NCI-H187 (cell line): ENCODE results near the gene ATXN7.

ENCODE experiments used
- DNase-seq, 2 experiments: peaks; one replicate each; lab custom pipeline; 2025; lab: John Stamatoyannopoulos, UW

Gene ATXN7

DNA sequence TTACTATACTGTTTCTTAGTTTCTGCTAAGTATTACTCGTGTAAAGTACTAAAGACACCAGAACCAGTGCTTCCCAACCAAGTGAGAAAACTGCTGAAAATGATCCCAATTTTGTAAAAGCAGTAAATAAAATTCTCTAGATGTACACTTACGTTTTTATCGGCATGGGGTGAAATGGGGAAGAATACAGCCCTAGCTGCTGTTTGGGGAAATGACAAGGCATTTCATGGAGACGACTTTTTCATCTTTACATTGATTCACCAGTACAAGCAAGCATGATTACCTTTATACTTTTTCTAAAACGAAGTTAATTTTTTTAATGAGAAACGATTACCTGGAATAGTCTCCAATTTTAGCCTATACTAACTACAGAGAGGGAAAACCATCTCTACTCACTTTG is 158.3 kb downstream of the ATXN7 start:
- DNase-seq: no peak

DNA sequence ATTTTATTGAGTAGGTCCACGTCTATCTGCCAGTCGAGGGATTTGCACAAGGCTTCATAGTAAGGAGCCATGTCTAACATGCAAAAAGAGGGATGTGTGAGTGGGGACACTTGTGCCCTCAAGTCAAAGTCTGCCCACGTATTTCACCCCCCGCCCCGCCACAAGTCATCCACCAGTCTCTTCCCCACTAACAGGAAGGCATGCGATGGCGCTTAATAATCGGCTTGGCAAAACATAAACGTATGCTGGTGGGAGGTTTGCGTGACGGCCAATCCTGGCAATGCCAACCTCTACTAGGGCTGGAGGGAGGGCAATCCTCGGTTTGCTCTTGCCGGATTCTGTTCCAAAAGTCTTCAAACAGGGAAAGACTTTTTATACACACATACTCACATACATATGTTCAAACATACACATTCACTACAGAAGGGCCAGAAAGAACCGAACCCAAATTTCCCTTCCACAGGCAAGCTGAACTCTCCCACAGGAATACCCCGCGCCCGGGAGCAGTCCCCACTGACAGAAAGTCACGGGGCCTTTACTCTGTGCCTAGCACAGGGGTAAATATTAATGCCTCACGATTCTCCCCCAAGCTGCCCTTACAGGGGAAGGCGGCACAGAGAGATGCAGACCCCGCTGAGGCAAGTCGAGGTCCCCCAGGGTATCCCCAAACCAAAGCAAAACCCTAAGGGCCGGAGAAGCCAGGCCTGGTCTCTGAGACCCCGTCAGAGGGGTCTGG is 159.0 kb downstream of the ATXN7 start:
- DNase-seq: no peak

- peak; percentile 20 to 22 for DNase-seq
Observed at GRCh38 chr3:64023187-64023860, 159.7 kb downstream of the ATXN7 start, which contains the start of gene PSMD6. TSS of gene PSMD6 (minus strand) at chr3:64023494. CDS start at chr3:64023419, 75 bp downstream.

DNA sequence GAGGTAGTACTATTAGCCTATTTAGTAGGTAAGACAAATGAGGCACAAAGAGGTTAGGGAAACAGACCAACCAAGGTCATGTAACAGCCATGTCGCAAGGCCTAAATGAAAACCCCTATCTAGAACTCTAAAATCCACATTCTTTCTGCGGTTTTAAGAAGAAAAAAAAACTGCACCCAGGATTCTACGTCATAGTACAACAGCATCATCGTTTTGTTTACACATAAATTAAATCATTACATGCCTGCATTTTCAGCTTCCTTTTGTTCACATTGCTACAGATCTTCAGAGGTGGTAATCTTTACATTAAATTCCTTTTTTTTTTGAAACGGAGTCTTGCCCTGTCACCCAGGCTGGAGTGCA is 160.2 kb downstream of the ATXN7 start:
- no peak for DNase-seq

GRCh38 chr3:64026346-64026745 is 162.7 kb downstream of the ATXN7 start:
- DNase-seq: no peak

GRCh38 chr3:64027658-64028057 is 164.0 kb downstream of the ATXN7 start:
- DNase-seq: no peak

- DNase-seq: no peak
Observed at GRCh38 chr3:64028754-64029153, 165.1 kb downstream of the ATXN7 start.

- no peak for DNase-seq
Observed at GRCh38 chr3:64029287-64029686, 165.6 kb downstream of the ATXN7 start.

DNA sequence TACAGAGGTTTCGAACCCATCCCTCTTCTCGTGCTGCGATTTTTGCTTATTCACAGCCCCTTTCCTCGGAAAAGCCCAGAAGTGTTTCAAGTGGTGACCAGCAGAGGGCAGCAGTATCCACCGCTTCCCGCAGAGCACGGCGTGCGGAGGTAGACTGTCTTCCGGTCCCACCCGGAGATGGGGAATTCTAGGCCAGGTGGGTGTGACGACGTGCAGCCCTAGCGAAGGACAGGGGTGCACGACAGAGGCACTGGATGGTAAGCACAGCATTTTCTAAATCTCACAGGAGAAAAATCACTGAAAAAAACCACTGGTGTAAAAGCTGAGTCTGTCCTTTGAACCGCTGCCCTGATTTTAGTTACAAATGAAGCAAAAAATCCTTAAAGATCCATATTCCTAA is 167.1 kb downstream of the ATXN7 start:
- peak in 1 of 2 experiments; percentile 32 for DNase-seq

DNA sequence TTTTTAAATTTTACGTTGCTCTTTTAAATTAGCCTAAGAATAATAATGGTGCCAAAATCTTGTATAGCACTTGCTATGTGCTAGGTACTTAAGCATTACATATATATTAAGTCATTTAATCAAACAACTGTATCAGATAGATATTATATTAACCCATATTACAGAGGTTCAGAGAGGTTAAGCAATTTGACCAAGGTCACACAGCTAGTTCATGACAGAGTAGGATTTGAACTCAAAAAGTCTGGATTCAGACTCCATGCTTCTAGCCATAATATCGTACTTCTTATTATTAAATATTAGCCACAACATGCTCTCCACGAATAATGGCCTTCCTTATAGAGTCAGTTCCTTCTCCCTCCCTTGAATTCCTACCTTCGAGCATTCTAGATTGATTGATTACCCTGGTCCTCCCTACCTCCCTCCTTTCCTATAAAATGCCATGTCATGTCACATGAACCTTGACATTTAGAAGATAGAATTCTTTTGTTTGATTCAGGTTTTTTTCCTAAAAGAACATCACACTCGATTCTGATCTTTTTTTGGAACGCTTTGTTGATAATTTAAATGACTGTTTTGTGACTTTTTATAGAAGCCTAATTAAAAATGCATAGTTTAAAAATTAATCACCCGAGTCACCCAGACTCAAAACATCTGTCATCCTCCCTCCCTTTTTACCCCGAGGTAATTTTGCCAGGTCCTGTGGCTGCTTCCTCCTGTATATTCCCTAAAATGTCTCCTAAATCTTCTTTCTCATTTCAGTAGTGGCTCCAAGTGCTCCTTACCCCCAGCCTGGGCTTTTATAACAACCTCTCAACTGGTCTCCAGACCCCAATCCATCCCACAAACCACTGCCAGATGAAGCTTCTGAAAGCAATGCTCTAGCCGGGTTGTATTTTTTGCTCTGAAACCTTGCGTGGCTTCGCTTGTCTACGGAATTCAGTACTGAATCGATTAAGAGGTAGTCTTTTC is 168.2 kb downstream of the ATXN7 start:
- no peak for DNase-seq

DNA sequence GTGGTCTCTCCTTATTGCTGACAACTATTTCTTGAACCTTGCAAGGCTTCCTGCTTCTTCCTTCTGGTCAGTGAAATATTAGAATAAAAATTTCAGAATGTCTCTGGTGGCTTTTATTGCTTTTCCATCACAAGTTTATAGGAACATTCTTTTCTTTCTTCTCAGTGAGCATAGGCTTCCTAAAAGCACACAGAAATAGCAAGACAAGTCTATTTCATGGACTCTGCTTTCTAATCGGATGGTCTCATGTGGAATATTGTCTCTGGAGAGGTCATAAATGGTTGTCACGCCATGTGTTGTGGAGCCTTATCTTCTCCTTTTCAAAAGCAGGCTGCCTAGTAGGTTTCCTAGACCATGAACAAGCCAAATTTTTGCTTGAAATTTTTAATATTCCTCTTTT is 169.4 kb downstream of the ATXN7 start:
- DNase-seq: no peak

DNA sequence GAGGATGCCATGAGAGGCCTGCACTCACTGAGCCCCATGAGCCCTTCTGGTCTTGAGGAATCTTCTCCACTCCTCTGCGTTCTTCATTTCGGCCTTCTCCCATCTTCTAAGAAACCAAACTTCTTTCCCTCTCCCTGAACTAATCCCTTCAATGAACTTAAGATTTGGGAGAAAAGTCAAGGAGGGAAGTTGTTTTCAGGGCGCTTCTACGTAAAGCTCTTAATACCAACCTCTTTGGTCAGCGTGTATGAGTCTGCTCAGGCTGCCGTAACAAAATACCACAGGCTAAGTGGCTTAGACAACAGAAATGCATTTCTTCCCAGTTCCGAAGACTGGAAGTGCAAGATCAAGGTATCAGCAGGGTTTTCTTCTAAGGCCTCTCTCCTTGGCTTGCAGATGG is 173.4 kb downstream of the ATXN7 start:
- DNase-seq: no peak

DNA sequence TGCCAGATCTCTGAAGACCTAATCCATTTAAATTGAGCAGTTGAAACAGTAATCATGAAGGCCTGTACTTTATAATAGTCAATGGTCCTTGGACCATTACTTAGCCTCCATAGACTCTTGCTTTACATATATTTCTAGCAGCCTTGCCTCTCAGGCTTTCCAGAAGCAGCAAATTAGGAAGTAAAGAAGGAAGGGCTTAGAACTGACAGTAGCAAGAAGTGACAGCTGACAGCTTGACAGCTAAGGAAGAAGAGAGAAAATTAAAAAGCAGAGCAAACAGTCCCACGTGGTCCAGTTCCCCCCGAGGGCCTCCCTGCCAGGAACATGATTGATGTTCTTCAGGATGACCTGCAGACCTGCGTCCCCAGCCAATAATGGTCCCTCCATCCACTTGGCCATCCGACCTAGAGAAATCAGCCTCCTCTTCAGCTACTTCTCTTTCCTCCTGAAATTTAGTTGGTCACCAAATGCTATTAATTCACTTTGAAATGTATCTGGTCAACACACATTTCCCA is 174.6 kb downstream of the ATXN7 start:
- DNase-seq: no peak

- DNase-seq: no peak
Observed at GRCh38 chr3:64039332-64039731, 175.7 kb downstream of the ATXN7 start.

GRCh38 chr3:64039981-64040733 is 176.5 kb downstream of the ATXN7 start:
- DNase-seq: no peak

GRCh38 chr3:64042952-64043351 is 179.3 kb downstream of the ATXN7 start:
- no peak for DNase-seq

DNA sequence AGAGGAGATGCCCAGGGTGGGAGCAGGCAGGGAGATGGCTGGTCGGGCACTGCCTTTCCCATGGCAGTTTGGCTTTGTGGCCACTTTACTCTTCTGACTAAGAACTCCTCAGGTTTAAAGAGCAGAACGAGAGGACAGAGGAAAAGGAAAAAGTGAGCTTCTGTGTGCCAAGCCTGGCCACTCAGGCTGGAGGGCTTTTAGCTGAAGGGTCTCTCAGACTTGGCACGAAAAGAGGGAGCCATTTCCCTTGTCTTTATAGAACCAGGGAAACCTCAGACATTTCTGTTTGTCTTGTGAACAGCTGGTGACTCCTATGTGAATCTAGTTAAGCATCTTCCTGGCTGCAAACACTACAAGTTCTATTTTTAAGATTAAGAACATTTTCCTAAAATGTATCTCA is 182.9 kb downstream of the ATXN7 start:
- peak; percentile 18 to 46 for DNase-seq

DNA sequence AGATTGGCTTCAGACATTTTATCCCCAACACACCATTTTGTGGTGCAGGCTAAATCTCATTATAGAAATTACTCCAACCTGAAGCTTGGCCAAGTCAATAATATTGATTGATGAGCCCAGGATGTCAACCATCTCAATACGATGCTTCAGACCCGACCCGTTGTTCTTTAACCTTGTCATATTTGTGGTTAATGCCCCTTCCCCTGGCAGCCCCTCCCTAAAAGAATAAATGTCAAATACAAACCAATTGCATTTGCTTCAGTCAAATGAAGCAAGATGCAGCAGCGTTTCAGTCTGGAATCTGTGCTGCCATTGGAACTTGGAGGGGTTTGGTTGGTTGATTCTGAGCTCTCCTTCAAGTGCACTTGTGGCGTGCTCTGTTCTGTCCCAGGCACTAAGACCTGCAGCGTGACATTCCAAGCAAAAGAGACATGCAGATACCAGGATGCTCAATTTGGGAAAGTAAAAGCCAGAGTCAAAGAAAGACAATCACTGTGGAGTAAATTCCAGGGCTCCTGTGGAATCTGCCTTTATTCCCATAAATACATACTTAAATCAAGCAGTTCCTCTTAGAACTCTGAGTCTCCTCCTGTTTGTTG is 183.4 kb downstream of the ATXN7 start:
- peak in 1 of 2 experiments; percentile 0 for DNase-seq

- no peak for DNase-seq
Observed at GRCh38 chr3:64047787-64048186, 184.1 kb downstream of the ATXN7 start.

DNA sequence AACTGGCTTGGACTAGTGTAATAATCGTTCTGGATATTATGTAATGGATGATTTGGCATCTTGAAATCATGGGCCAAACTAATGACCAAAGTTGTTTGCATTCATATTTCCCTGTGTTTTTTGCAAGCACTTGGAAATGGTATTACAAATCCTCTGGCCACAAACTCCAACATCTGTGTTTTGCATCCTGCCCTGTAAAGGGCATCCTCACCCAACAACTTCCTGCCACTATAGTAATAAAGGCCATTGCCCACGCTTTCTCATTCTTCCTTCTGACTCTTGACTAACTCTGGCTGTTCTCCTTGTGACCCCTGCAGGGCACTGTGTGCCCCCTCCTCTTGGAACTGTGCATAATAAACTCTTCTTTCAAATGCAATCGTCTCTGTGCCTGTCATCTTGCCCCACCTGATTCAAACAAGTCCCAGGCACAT is 185.0 kb downstream of the ATXN7 start:
- DNase-seq: no peak

DNA sequence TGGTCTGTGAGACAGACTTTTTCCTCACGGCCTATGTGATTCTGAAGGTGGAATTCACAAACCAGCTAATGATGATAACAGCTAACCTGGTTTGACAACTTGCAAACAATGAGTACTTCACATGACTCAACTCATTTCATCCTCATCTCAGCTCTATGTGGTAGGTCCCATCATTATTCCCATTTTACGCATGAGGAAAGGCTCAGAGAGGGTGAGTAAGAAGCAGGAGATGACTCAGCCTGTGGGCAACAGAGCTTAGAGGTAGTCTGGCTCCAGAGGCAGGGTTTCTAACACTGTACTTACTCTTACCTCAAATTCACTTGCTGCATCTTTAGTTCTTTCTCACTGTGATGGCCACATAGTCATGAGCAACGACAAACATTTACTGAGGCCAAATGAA is 185.5 kb downstream of the ATXN7 start:
- DNase-seq: no peak
